HFF-Myc (cell line): ENCODE results near the gene PTGDR.

Experiments used
- DNase-seq: peaks from one replicate; pipeline ENCODE4 v3.0.0-alpha.2; 2011; ENCODE audit warnings: low read depth; ENCODE audit errors: extremely low read depth
- H3K4me3 ChIP-seq: replicated peaks from 2 replicates; pipeline ENCODE4 v1.5.1; 2011; ENCODE audit warnings: low read depth, mild to moderate bottlenecking, control low read depth, low read length
- CTCF ChIP-seq: IDR thresholded peaks from 2 replicates; pipeline ENCODE4 v1.5.1; 2012; ENCODE audit warnings: mild to moderate bottlenecking, low read depth, low read length, control low read depth; ENCODE audit errors: missing control alignments

PTGDR gene

DNA sequence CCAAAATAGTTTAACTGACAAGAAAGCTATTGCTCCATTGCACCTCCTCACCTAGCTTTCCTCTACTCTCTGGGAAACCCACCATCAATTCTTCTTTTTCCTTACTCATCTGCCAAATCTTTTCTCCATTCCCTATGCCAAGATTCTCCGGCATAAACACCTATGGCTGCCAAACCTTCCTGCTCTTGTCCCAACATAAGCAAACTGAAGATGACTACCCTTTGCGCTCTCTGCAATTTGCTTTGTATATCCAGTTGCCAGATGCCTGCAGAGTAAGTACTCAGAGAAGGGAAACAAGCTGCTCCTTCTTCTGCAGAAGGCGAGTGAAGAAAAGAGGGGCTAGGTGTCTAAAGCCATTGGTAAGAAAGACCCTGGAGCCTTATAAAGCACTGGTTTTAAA is 58.1 kb downstream of the PTGDR start:
- TF ChIP-seq CTCF: no peak
- no peak for DNase-seq
- H3K4me3 ChIP-seq: no peak overlapping the region
